Thyroid gland (tissue), 4 donors: ENCODE data around the gene ZNF577.

Source experiments
- CTCF ChIP-seq, 6 experiments: fragments of 200-600 bp in 3 of 6; fragments of 450-650 bp in 3 of 6; sonication (generic) in 3 of 6; IDR thresholded peaks; one replicate each; pipeline ENCODE4 v1.5.1; 2016 to 2019; ENCODE audit warnings: antibody characterized with exemption in 6 of 6, mild to moderate bottlenecking in 2 of 6, inconsistent platforms in 1 of 6, moderate library complexity in 1 of 6
- POLR2A ChIP-seq, 2 donors: fragments of 450-650 bp; IDR thresholded peaks; one replicate each; pipeline ENCODE4 v1.6.1; 2017; ENCODE audit warnings: antibody characterized with exemption in 2 of 2, mild to moderate bottlenecking in 2 of 2, moderate library complexity in 1 of 2

DNA sequence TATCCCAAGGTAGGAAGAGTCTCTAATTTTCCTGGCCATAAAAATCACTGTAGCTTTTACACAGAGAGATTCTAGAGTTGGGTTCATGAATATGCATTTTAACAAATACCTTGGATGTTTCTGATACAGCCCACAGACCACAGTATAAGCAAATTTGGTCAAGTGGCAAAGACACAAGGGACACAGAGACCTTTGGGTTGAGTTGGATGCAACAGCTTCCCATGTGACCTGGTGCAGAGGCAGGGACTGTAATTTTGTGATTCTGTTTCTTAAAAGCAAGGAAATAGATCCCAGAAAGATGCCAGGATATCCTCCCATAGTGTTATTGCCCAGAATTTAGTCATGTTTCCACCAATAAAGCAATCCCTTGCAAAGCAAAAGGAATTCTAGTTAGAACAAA is 65.8 kb downstream of the ZNF577 start:
- TF ChIP-seq CTCF (IDR thresholded peaks at IDR 0.05): no peak
- no peak for TF ChIP-seq POLR2A (IDR thresholded peaks at IDR 0.05)
